Sigmoid colon (tissue), 4 donors: ENCODE data around the gene GTF3C4.

Experiments used
- POLR2A ChIP-seq, 2 donors: fragments of 450-650 bp; IDR thresholded peaks; one replicate each; pipeline ENCODE4 v1.6.1; 2016; ENCODE audit warnings: antibody characterized with exemption in 2 of 2, mild to moderate bottlenecking in 2 of 2, moderate library complexity in 2 of 2
- POLR2AphosphoS5 ChIP-seq, 4 donors: sonication (generic); formaldehyde crosslinking; IDR thresholded peaks; one replicate each; pipeline ENCODE4 v1.6.1; 2017; ENCODE audit warnings: antibody characterized with exemption in 4 of 4
- TF ChIP-seq, protein P1 (sequence below), 4 experiments: fragments of 450-650 bp in 3 of 4; fragments of 200-600 bp in 1 of 4; IDR thresholded peaks; one replicate each; pipeline ENCODE4 v1.5.1; 2016 to 2019; ENCODE audit warnings: antibody characterized with exemption in 4 of 4, mild to moderate bottlenecking in 3 of 4, moderate library complexity in 2 of 4

DNA sequence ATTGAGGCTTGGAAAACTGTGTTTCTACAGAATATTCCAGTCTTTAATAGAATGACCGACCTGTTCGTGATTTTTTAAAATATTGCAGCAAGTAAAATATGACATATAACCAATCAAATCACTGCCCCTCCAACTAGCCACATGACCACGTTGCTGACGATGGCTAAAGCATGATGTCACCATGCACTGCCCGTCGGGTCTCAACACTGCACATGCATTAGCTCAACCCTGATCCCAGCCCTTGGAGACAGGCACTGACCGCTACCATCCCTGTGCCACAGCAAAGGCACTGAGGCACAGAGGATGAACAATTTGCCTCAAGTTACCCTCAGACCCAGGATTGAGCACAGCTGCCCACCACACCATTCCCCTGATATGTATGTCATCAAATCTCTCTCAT is 14.0 kb upstream of the GTF3C4 start:
- TF ChIP-seq POLR2A (IDR thresholded peaks at IDR 0.05): no peak
- TF ChIP-seq POLR2AphosphoS5 (IDR thresholded peaks at IDR 0.05): no peak
- TF ChIP-seq, protein P1, sequence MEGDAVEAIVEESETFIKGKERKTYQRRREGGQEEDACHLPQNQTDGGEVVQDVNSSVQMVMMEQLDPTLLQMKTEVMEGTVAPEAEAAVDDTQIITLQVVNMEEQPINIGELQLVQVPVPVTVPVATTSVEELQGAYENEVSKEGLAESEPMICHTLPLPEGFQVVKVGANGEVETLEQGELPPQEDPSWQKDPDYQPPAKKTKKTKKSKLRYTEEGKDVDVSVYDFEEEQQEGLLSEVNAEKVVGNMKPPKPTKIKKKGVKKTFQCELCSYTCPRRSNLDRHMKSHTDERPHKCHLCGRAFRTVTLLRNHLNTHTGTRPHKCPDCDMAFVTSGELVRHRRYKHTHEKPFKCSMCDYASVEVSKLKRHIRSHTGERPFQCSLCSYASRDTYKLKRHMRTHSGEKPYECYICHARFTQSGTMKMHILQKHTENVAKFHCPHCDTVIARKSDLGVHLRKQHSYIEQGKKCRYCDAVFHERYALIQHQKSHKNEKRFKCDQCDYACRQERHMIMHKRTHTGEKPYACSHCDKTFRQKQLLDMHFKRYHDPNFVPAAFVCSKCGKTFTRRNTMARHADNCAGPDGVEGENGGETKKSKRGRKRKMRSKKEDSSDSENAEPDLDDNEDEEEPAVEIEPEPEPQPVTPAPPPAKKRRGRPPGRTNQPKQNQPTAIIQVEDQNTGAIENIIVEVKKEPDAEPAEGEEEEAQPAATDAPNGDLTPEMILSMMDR (IDR thresholded peaks at IDR 0.05): no peak
